Measurements from ENCODE around the gene FADS2. TPM values are rescaled to one million over a fixed set of nuclear protein-coding genes. Genes with fewer than 3 reads are reported as not detected.

FADS2 gene
- total and polyA plus RNA-seq, 12 donors: 12.2 to 37.0 (median 23.5) TPM

- DNase-seq (no peak), ATAC-seq (no peak)
- intact Hi-C loops (cut with DNase I): loop anchor here in 2 of 10 donors (1.0 to 5.0 kb wide), 2 partner anchors 13 to 78 kb away; no protein-coding TSS in a partner anchor
- Histone ChIP-seq H3K9me3 (no peaks in the 10 kb centered on the region), H3K27me3 (no peaks in the 10 kb centered on the region), H3K27ac (peak overlapping the region in 8 of 10 donors; percentile 60 to 90 (median 80)), H3K4me3 (no peak overlapping the region), H3K4me1 (peaks cover 6 to 55% (median 35%) of the 10 kb centered on the region in 9 donors), H3K36me3 (peaks cover 0 to 55% (median 18%) of the 10 kb centered on the region in 9 donors)
- WGBS, 2 donors: 73 to 77% methylated on average over 3 of the region's 3 CpGs
- no peak for TF ChIP-seq CTCF (IDR thresholded peaks at IDR 0.05)
Measured at GRCh38 chr11:61874853-61875252, 46.8 kb downstream of the FADS2 start.

- 95 to 97% methylated on average over 14 of the region's 14 CpGs for WGBS, 2 donors
- DNase-seq: no peak
- Histone ChIP-seq H3K4me3 (no peak overlapping the region), H3K27me3 (no peaks in the 10 kb centered on the region), H3K27ac (peak overlapping the region in 4 of 10 donors; percentile 73 to 90 (median 78)), H3K36me3 (peaks cover 0 to 55% (median 18%) of the 10 kb centered on the region in 9 donors), H3K9me3 (no peaks in the 10 kb centered on the region), H3K4me1 (peaks cover 6 to 55% (median 33%) of the 10 kb centered on the region in 9 donors)
- TF ChIP-seq CTCF (IDR thresholded peaks at IDR 0.05): no peak
- no peak for ATAC-seq
- intact Hi-C loops (cut with DNase I): no loop called here
Measured at GRCh38 chr11:61875698-61876097, 47.6 kb downstream of the FADS2 start.

GRCh38 chr11:61879152-61879551, 51.1 kb downstream of the FADS2 start:
- peaks cover 0 to 63% (median 39%) of the 10 kb centered on the region in 9 donors for H3K4me1 ChIP-seq
- no peaks in the 10 kb centered on the region for H3K9me3 ChIP-seq
- H3K27me3 ChIP-seq: no peaks in the 10 kb centered on the region
- no peak overlapping the region for H3K4me3 ChIP-seq
- no peak overlapping the region for H3K27ac ChIP-seq
- intact Hi-C loops (cut with DNase I): no loop called here
- WGBS, 2 donors: 91 to 94% methylated on average over 7 of the region's 7 CpGs
- DNase-seq (no peak), ATAC-seq (no peak)
- H3K36me3 ChIP-seq: peaks cover 0 to 47% (median 18%) of the 10 kb centered on the region in 9 donors
- TF ChIP-seq CTCF (IDR thresholded peaks at IDR 0.05): no peak

- Histone ChIP-seq H3K27ac (peak overlapping the region in 4 of 10 donors; percentile 43 to 77 (median 57)), H3K36me3 (peaks cover 0 to 54% (median 18%) of the 10 kb centered on the region in 9 donors), H3K4me1 (peaks cover 0 to 64% (median 43%) of the 10 kb centered on the region in 9 donors), H3K9me3 (no peaks in the 10 kb centered on the region), H3K27me3 (no peaks in the 10 kb centered on the region), H3K4me3 (no peak overlapping the region)
- intact Hi-C loops (cut with DNase I): no loop called here
- WGBS, 2 donors: 86 to 88% methylated on average over 11 of the region's 11 CpGs
- ATAC-seq (no peak), DNase-seq (no peak)
- no peak for TF ChIP-seq CTCF (IDR thresholded peaks at IDR 0.05)
Measured at GRCh38 chr11:61880031-61880430, 51.9 kb downstream of the FADS2 start.

All from heart right ventricle (tissue), 16 donors.